G401 (cell line): ENCODE data around the gene BACH2. TPM values are rescaled to one million over a fixed set of nuclear protein-coding genes. Genes with fewer than 3 reads are reported as not detected.
"Not testable (repeated sequence)": the region's sequence is repeated elsewhere in the genome, so short reads cannot be mapped to it uniquely, and the experiment has no call there.

Experiments
- DNase-seq: peaks from one replicate; pipeline ENCODE4 v3.0.0-alpha.2; 2015; ENCODE audit warnings: low spot score
- in situ Hi-C: cut with HindIII; loops from 2 replicates; pipeline ENCODE4 v1.10.0; 2016; ENCODE audit warnings: low sequenced_read_pairs, mixed read lengths
- total RNA-seq: library from RNA; depleted of rRNA; stranded (reverse); fragments of >200 nt; shearing (Covaris generic); gene quantifications from 2 replicates; pipeline ENCODE4 v1.2.3, GENCODE V29; 2014

The BACH2 gene
- total RNA-seq, 1 experiment from 2014 or later = 0.71 TPM

GRCh38 chr6:90119618-90120017 lies 177.0 kb downstream of the BACH2 start:
- no peak for DNase-seq
- in situ Hi-C loops = no loop called here

GRCh38 chr6:90118581-90118980 lies 178.1 kb downstream of the BACH2 start:
- in situ Hi-C loops = no loop called here
- no peak for DNase-seq

GRCh38 chr6:90118069-90118468 lies 178.6 kb downstream of the BACH2 start:
- no peak for DNase-seq
- in situ Hi-C loops = no loop called here

- in situ Hi-C loops, DNase-seq: not testable (repeated sequence)
These were observed 180.5 kb downstream of the BACH2 start for GRCh38 chr6:90116126-90116525.

- in situ Hi-C loops = no loop called here
These were observed 183.3 kb downstream of the BACH2 start for GRCh38 chr6:90113389-90113788.

GRCh38 chr6:90111387-90111786 lies 185.3 kb downstream of the BACH2 start:
- DNase-seq = no peak
- in situ Hi-C loops = no loop called here

More at GRCh38 chr6:90113389-90113788, 183.3 kb downstream of the BACH2 start:
- DNase-seq = no peak

GRCh38 chr6:90110971-90111370 lies 185.7 kb downstream of the BACH2 start:
- DNase-seq = no peak
- in situ Hi-C loops = no loop called here

- in situ Hi-C loops = no loop called here
- DNase-seq = no peak
These were observed 187.5 kb downstream of the BACH2 start for GRCh38 chr6:90109141-90109540.

GRCh38 chr6:90107771-90108282 lies 188.8 kb downstream of the BACH2 start:
- in situ Hi-C loops = no loop called here

GRCh38 chr6:90107371-90107770 lies 189.3 kb downstream of the BACH2 start:
- no peak for DNase-seq
- in situ Hi-C loops = no loop called here

More at GRCh38 chr6:90107771-90108282, 188.8 kb downstream of the BACH2 start:
- DNase-seq = no peak

GRCh38 chr6:90106449-90106848 lies 190.2 kb downstream of the BACH2 start:
- in situ Hi-C loops = no loop called here
- DNase-seq = no peak

- DNase-seq = no peak
- in situ Hi-C loops = no loop called here
These were observed 191.0 kb downstream of the BACH2 start for GRCh38 chr6:90105506-90106170.

GRCh38 chr6:90103056-90103800 lies 193.4 kb downstream of the BACH2 start:
- in situ Hi-C loops = no loop called here
- DNase-seq = no peak

- in situ Hi-C loops = no loop called here
These were observed 195.2 kb downstream of the BACH2 start for GRCh38 chr6:90101403-90101802.

GRCh38 chr6:90100059-90100665 lies 196.5 kb downstream of the BACH2 start:
- in situ Hi-C loops = no loop called here
- DNase-seq = no peak

More at GRCh38 chr6:90101403-90101802, 195.2 kb downstream of the BACH2 start:
- no peak for DNase-seq

GRCh38 chr6:90098627-90099026 lies 198.0 kb downstream of the BACH2 start:
- in situ Hi-C loops = no loop called here
- DNase-seq = no peak

- peak; percentile 37 for DNase-seq
These were observed 198.6 kb downstream of the BACH2 start for GRCh38 chr6:90098001-90098531.

GRCh38 chr6:90097356-90097755 lies 199.3 kb downstream of the BACH2 start:
- in situ Hi-C loops = no loop called here
- no peak for DNase-seq

More at GRCh38 chr6:90098001-90098531, 198.6 kb downstream of the BACH2 start:
- in situ Hi-C loops = no loop called here

GRCh38 chr6:90096818-90097217 lies 199.8 kb downstream of the BACH2 start:
- DNase-seq = no peak
- in situ Hi-C loops = no loop called here

- in situ Hi-C loops = no loop called here
- DNase-seq = no peak
These were observed 200.9 kb downstream of the BACH2 start for GRCh38 chr6:90095788-90096187.
